Measurements from ENCODE around the gene HLA-DMA.

The HLA-DMA gene

DNA sequence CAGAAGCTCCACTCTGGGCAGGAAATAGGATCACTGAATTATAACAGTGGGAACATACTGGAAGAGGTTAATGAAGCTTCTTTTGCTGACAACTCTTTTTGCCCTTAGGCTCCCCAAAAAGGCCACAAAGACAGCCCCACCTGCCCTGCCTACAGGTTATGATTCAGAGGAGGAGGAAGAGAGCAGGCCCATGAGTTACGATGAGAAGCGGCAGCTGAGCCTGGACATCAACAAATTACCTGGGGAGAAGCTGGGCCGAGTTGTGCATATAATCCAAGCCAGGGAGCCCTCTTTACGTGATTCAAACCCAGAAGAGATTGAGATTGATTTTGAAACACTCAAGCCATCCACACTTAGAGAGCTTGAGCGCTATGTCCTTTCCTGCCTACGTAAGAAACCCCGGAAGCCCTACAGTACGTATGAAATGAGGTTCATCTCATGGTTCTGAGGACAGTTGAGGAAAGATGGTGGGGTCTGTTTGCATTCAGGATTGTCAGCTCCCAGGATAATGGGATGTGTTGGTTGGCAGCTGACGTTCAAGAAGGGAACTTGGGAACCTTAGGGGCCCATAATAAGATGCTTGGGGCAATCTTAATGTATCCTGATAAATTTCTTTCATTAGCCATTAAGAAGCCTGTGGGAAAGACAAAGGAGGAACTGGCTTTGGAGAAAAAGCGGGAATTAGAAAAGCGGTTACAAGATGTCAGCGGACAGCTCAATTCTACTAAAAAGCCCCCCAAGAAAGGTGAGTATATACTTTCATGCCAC is 27.0 kb upstream of the HLA-DMA start:
- peak overlapping the region; percentile 12 for H3K4me3 Mint-ChIP-seq
- H3K9me3 Mint-ChIP-seq, result no peaks in the 10 kb centered on the region
- no peaks in the 10 kb centered on the region for H3K27me3 Mint-ChIP-seq
- H3K4me1 Mint-ChIP-seq (ENCODE audit: low read depth), result peaks cover 63% of the 10 kb centered on the region
- peaks cover 76% of the 10 kb centered on the region for H3K36me3 Mint-ChIP-seq (ENCODE audit: low read depth)
- H3K27ac Mint-ChIP-seq, result peak overlapping the region; percentile 55

- H3K4me3 Mint-ChIP-seq, result peak overlapping the region; percentile 57
- H3K36me3 Mint-ChIP-seq (ENCODE audit: low read depth), result peaks cover 95% of the 10 kb centered on the region
- H3K9me3 Mint-ChIP-seq, result no peaks in the 10 kb centered on the region
- H3K27ac Mint-ChIP-seq, result peak overlapping the region; percentile 100
- peaks cover 63% of the 10 kb centered on the region for H3K4me1 Mint-ChIP-seq (ENCODE audit: low read depth)
- H3K27me3 Mint-ChIP-seq, result no peaks in the 10 kb centered on the region
These were observed 25.0 kb upstream of the HLA-DMA start for GRCh38 chr6:32977953-32978324.

- Mint-ChIP-seq H3K4me3 (peak overlapping the region; percentile 57), H3K27me3 (no peaks in the 10 kb centered on the region), H3K36me3 (ENCODE audit: low read depth) (peaks cover 100% of the 10 kb centered on the region), H3K4me1 (ENCODE audit: low read depth) (peaks cover 60% of the 10 kb centered on the region), H3K9me3 (no peaks in the 10 kb centered on the region), H3K27ac (peak overlapping the region; percentile 100)
These were observed 24.5 kb upstream of the HLA-DMA start for GRCh38 chr6:32977272-32977952.

DNA sequence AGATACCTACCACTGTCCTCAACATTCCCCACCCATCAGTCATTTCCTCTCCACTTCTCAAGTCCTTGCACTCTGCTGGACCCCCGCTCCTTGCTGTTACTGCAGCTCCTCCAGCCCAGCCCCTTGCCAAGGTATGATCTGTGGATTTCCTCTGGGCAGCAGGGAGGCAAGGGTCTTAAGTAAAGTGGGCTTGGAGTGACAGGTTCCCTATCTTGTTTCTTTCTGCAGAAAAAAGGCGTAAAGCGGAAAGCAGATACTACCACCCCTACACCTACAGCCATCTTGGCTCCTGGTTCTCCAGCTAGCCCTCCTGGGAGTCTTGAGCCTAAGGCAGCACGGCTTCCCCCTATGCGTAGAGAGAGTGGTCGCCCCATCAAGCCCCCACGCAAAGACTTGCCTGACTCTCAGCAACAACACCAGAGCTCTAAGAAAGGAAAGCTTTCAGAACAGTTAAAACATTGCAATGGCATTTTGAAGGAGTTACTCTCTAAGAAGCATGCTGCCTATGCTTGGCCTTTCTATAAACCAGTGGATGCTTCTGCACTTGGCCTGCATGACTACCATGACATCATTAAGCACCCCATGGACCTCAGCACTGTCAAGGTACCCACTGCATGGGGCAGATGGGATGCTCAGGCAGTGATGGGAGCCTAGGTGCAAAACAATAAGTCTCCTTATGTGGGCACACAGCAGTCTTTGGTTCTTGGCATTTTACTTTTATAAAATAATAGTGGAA is 23.6 kb upstream of the HLA-DMA start:
- no peaks in the 10 kb centered on the region for H3K9me3 Mint-ChIP-seq
- H3K27ac Mint-ChIP-seq, result peak overlapping the region; percentile 100
- H3K4me3 Mint-ChIP-seq, result peak overlapping the region; percentile 99
- H3K27me3 Mint-ChIP-seq, result no peaks in the 10 kb centered on the region
- peaks cover 99% of the 10 kb centered on the region for H3K36me3 Mint-ChIP-seq (ENCODE audit: low read depth)
- H3K4me1 Mint-ChIP-seq (ENCODE audit: low read depth), result peaks cover 54% of the 10 kb centered on the region

GRCh38 chr6:32975886-32976285 is 23.0 kb upstream of the HLA-DMA start:
- Mint-ChIP-seq H3K27me3 (no peaks in the 10 kb centered on the region), H3K27ac (peak overlapping the region; percentile 100)

DNA sequence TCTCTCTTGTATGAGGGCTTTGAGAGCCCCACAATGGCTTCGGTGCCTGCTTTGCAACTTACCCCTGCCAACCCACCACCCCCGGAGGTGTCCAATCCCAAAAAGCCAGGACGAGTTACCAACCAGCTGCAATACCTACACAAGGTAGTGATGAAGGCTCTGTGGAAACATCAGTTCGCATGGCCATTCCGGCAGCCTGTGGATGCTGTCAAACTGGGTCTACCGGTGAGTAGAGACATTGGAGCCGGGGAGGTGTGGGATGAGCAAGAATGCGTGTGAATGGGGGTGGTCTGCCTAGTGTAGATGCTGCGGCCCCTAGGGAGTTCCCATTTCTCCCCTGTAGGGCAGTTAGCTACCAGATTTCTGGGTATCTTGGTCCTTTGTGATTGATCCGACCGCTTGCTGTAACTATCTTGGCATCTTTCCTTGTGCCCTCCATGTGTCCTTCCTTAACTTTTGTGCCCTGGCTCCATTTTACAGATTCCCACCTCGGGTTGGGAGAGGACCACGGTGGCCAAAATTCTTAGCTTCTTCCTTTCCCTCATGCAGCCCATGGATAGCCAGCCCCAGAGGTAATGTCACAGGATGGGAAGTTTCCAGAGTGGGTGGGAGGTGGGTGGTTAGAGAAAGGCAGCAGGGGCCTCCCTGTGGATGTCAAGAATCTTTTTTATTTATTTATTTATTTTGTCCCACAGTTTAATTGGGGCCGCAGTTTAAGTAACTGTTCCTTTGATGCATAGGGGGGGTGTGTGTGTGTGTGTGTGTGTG is 21.8 kb upstream of the HLA-DMA start:
- Mint-ChIP-seq H3K36me3 (ENCODE audit: low read depth) (peaks cover 97% of the 10 kb centered on the region), H3K4me1 (ENCODE audit: low read depth) (peaks cover 63% of the 10 kb centered on the region)

More at GRCh38 chr6:32975886-32976285, 23.0 kb upstream of the HLA-DMA start:
- no peaks in the 10 kb centered on the region for H3K9me3 Mint-ChIP-seq
- peaks cover 99% of the 10 kb centered on the region for H3K36me3 Mint-ChIP-seq (ENCODE audit: low read depth)
- H3K4me1 Mint-ChIP-seq (ENCODE audit: low read depth), result peaks cover 57% of the 10 kb centered on the region
- peak overlapping the region; percentile 99 for H3K4me3 Mint-ChIP-seq

DNA sequence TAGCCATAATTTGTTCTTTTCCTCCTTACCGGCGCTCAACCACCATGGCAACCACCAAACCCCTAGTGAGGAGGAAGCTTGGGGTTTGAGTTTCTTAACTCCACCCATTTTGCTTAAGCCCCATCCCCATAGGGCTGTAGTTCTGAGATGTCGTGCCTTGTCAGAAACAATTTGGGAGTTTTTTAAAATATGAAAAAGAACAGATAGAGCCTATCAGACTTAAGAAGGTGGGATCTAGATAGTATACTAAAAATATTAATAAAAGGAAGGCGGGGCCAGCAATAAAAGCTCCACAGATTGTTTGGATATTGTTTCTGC is 21.1 kb upstream of the HLA-DMA start:
- Mint-ChIP-seq H3K36me3 (ENCODE audit: low read depth) (peaks cover 94% of the 10 kb centered on the region), H3K4me1 (ENCODE audit: low read depth) (peaks cover 57% of the 10 kb centered on the region), H3K27ac (peak overlapping the region; percentile 100), H3K9me3 (no peaks in the 10 kb centered on the region), H3K27me3 (no peaks in the 10 kb centered on the region), H3K4me3 (peak overlapping the region; percentile 99)

More for the DNA sequence above, 21.8 kb upstream of the HLA-DMA start:
- Mint-ChIP-seq H3K9me3 (no peaks in the 10 kb centered on the region), H3K27ac (peak overlapping the region; percentile 100), H3K4me3 (peak overlapping the region; percentile 99), H3K27me3 (no peaks in the 10 kb centered on the region)

GRCh38 chr6:32973144-32974015 is 20.5 kb upstream of the HLA-DMA start:
- peaks cover 88% of the 10 kb centered on the region for H3K36me3 Mint-ChIP-seq (ENCODE audit: low read depth)
- no peaks in the 10 kb centered on the region for H3K9me3 Mint-ChIP-seq
- H3K4me3 Mint-ChIP-seq, result peak overlapping the region; percentile 99
- no peaks in the 10 kb centered on the region for H3K27me3 Mint-ChIP-seq
- H3K27ac Mint-ChIP-seq, result peak overlapping the region; percentile 100
- H3K4me1 Mint-ChIP-seq (ENCODE audit: low read depth), result peaks cover 51% of the 10 kb centered on the region

- H3K4me1 Mint-ChIP-seq (ENCODE audit: low read depth), result peaks cover 46% of the 10 kb centered on the region
- no peaks in the 10 kb centered on the region for H3K9me3 Mint-ChIP-seq
- peak overlapping the region; percentile 100 for H3K27ac Mint-ChIP-seq
- peaks cover 79% of the 10 kb centered on the region for H3K36me3 Mint-ChIP-seq (ENCODE audit: low read depth)
- peak overlapping the region; percentile 99 for H3K4me3 Mint-ChIP-seq
- H3K27me3 Mint-ChIP-seq, result no peaks in the 10 kb centered on the region
These were observed 19.7 kb upstream of the HLA-DMA start for GRCh38 chr6:32972353-32973143.

- Mint-ChIP-seq H3K9me3 (no peaks in the 10 kb centered on the region), H3K27me3 (no peaks in the 10 kb centered on the region), H3K4me3 (peak overlapping the region; percentile 99), H3K36me3 (ENCODE audit: low read depth) (peaks cover 71% of the 10 kb centered on the region), H3K27ac (peak overlapping the region; percentile 100), H3K4me1 (ENCODE audit: low read depth) (peaks cover 46% of the 10 kb centered on the region)
These were observed 18.9 kb upstream of the HLA-DMA start for GRCh38 chr6:32971581-32972352.

DNA sequence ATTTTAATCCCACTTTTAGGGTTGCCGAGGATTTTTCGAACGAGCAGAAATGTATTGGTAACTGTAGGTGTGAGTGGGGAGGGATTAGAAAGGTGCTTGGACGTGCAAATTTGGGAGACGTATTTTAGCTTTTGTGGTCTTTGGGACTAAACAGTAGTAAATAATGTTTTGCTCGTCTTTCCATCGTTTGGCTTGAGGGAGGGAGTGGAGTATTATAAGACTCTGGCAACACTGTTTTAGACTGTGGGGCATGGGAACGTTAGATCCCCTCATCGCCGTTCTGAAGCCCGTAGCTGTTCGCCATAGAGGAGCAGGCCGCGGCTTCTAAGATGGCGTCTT is 18.3 kb upstream of the HLA-DMA start:
- H3K9me3 Mint-ChIP-seq, result no peaks in the 10 kb centered on the region
- H3K4me3 Mint-ChIP-seq, result peak overlapping the region; percentile 99
- peaks cover 44% of the 10 kb centered on the region for H3K4me1 Mint-ChIP-seq (ENCODE audit: low read depth)
- H3K36me3 Mint-ChIP-seq (ENCODE audit: low read depth), result peaks cover 66% of the 10 kb centered on the region
- no peaks in the 10 kb centered on the region for H3K27me3 Mint-ChIP-seq
- H3K27ac Mint-ChIP-seq, result peak overlapping the region; percentile 100

- no peaks in the 10 kb centered on the region for H3K27me3 Mint-ChIP-seq
- peak overlapping the region; percentile 100 for H3K27ac Mint-ChIP-seq
- H3K4me3 Mint-ChIP-seq, result peak overlapping the region; percentile 99
- H3K9me3 Mint-ChIP-seq, result no peaks in the 10 kb centered on the region
- H3K4me1 Mint-ChIP-seq (ENCODE audit: low read depth), result peaks cover 44% of the 10 kb centered on the region
- peaks cover 60% of the 10 kb centered on the region for H3K36me3 Mint-ChIP-seq (ENCODE audit: low read depth)
These were observed 17.7 kb upstream of the HLA-DMA start for GRCh38 chr6:32970413-32971241.

Measured in stimulated activated naive CD8-positive, alpha-beta T cell treated with anti-CD3 and anti-CD28 coated beads, Interleukin-15, Interleukin-2, amounts not matched to agents 100 ng/mL and 50 ng/mL, for 24 hours (primary cell).